OCI-LY7 (cell line): ENCODE measurements around the gene STAT2.

ENCODE experiments used
- CTCF ChIP-seq: fragments of 200-600 bp; sonication (generic); conservative IDR thresholded peaks from 2 replicates; pipeline ENCODE4 v1.5.1; 2014; ENCODE audit warnings: mild to moderate bottlenecking, antibody characterized with exemption, low read length, moderate library complexity, mixed read lengths
- EZH2phosphoT487 ChIP-seq: fragments of 200-600 bp; sonication (generic); IDR thresholded peaks from 2 replicates; pipeline ENCODE4 v1.6.1; 2018; ENCODE audit warnings: low read depth, borderline replicate concordance, mild to moderate bottlenecking, mixed run types, antibody characterized with exemption, low read length, moderate library complexity, mixed read lengths

- TF ChIP-seq CTCF = no peak
- TF ChIP-seq EZH2phosphoT487 = no peak
These were observed 35.7 kb downstream of the STAT2 start for GRCh38 chr12:56324206-56324605.
